DMS53 treated with DMSO at 0.1 percent for 48 hours (cell line): ENCODE data around the gene HS2ST1.
"Not testable (repeated sequence)": the region's sequence is repeated elsewhere in the genome, so short reads cannot be mapped to it uniquely, and the experiment has no call there.

Experiments
- DNase-seq: peaks from one replicate; lab custom pipeline; 2025; ENCODE audit not compliant: unreplicated experiment; lab: John Stamatoyannopoulos, UW

Gene HS2ST1

DNA sequence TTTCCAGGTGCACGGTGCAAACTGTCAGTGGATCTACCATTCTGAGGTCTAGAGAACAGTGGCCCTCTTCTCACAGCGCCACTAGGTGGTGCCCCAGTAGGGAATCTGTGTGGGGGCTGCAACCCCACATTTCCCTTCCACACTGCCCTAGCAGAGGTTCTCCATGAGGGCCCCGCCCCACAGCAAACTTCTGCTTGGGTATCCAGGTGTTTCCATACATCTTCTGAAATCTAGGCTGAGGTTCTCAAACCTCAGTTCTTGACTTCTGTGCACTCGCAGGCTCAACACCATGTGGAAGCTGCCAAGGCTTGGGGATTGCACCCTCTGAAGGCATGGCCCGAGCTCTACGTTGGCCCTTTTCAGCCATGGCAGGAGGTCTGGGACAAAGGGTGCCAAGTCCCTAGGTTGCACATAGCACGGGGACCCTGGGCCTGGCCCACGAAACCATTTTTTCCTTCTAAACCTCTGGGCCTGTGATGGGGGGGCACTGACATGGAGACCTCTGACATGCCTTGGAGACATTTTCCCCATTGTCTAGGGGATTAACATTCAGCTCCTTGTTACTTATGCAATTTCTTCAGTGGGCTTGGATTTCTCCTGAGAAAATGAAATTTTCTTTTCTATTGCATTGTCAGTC is 10.0 kb downstream of the HS2ST1 start:
- DNase-seq, result no peak

DNA sequence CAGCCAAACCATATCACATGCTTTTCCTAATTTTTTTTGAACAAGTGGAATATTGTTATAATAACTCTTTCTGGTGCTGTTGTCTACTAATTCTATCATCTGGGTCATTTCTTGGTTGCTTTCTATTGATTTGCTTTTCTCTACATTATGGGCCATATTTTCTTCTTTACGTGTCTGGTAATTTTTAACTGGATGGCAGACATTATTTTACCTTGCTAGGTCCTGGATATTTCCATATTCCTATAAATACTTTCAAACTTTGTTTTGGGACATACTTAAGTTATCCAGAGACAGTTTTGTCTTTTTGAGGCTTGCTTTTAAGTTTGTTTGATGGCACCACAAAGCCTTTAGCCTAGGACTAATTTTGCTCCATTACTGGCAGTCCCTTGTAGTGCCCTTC is 11.3 kb downstream of the HS2ST1 start:
- no peak for DNase-seq

GRCh38 chr1:86926883-86927282 is 12.4 kb downstream of the HS2ST1 start:
- no peak for DNase-seq

DNA sequence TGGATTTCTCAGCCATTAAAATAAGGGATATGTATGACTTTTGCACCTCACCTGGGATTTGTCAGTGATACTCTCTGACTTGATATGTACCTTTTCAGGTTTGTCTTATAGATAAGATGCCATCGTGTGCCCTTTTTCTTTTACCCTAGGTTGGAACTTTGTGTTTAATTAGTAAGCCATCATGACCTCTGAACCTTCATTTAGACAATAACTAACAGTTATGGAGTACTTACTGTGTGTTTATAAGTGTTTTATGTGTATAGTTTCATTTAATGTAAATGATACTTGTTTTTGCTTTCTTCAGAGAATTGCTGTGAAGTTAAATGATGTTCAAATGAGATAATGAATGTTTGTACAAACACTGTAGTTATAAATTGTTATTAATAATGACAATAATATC is 14.4 kb downstream of the HS2ST1 start:
- no peak for DNase-seq

- no peak for DNase-seq
Measured at GRCh38 chr1:86933051-86933450, 18.6 kb downstream of the HS2ST1 start.

DNA sequence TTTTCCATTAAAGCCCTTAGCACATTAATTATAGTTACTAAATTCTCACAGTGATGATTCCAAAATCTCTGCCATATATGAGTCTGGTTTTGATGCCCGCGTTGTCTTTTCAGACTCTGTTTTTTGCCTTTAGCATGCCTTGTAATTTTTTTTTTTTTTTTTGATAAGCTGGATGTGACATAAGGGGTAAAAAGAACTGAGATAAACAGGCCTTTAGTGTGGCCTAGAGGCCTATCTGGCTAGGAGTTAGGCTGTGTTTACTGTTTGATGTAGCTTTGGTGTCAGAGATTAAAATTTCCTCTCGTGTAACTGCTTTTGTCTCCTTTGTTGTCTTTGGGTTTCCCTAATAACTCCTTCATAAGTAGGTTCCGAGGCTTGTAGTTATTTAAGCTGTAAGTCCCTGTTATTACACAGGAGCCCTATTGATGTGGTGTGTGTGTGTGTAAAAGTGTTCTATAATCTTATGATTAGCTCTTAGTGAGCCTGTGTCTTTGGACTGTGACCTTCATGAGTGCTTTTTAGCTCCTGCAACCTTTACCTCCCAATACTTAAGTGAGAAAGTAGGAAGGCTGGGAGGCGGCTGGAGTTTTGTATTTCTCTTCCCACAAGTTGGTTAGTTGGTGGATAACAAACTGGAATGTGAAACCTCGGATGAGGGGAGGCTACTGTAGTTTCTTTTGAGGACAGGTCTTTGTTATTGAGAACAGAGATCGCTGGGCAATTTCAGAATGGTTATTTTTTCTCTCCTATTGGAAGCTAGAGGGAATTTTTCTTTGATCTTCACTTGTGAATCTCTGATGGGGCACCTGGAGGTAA is 19.3 kb downstream of the HS2ST1 start:
- no peak for DNase-seq

- DNase-seq, result no peak
Measured at GRCh38 chr1:86938450-86938849, 24.0 kb downstream of the HS2ST1 start.

GRCh38 chr1:86938855-86939254 is 24.4 kb downstream of the HS2ST1 start:
- DNase-seq, result no peak

- DNase-seq, result no peak
Measured at GRCh38 chr1:86939406-86939805, 25.0 kb downstream of the HS2ST1 start.

GRCh38 chr1:86940599-86940998 is 26.2 kb downstream of the HS2ST1 start:
- no peak for DNase-seq

GRCh38 chr1:86942042-86942441 is 27.6 kb downstream of the HS2ST1 start:
- no peak for DNase-seq

DNA sequence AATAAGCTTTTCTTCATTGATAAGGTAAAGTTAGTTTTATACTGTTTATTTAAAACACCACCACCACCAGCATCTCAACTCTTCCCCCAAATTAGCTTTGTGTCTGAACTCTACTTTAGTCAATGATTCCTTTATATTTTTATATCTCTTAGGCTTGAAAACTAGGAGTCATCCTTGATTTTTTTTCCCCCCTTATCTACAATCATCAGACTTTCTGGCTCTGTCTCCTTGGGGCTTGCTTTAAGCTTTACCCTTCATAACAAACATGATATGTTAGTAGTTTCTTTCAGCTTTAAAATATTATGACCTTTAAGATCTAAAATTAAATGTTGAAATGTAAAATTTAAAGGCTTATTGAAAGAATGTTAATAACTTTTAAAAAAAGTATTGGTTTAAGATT is 28.3 kb downstream of the HS2ST1 start:
- DNase-seq, result no peak

GRCh38 chr1:86948212-86948611 is 33.8 kb downstream of the HS2ST1 start:
- no peak for DNase-seq

- DNase-seq, result no peak
Measured at GRCh38 chr1:86950712-86951419, 36.4 kb downstream of the HS2ST1 start.

GRCh38 chr1:86951430-86951829 is 37.0 kb downstream of the HS2ST1 start:
- no peak for DNase-seq

GRCh38 chr1:86953167-86953566 is 38.7 kb downstream of the HS2ST1 start:
- no peak for DNase-seq

DNA sequence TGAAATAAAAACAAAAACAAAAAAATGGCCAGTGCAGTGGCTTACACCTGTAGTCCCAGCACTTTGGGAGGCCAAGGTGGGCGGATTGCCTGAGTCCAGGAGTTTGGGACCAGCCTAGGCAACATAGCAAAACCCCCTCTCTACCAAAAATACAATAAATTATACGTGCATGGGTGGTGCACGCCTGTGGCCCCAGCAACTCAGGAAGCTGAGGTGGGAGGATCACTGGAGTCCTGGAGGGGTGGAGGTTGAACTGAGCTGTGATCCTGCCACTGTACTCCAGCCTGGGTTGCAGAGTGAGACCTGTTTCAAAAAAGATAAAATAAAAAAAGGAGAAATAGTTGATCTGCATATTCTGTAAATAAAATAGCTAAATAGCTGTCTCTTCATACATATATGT is 41.2 kb downstream of the HS2ST1 start:
- DNase-seq, result no peak

- DNase-seq, result no peak
Measured at GRCh38 chr1:86956221-86956620, 41.8 kb downstream of the HS2ST1 start.

DNA sequence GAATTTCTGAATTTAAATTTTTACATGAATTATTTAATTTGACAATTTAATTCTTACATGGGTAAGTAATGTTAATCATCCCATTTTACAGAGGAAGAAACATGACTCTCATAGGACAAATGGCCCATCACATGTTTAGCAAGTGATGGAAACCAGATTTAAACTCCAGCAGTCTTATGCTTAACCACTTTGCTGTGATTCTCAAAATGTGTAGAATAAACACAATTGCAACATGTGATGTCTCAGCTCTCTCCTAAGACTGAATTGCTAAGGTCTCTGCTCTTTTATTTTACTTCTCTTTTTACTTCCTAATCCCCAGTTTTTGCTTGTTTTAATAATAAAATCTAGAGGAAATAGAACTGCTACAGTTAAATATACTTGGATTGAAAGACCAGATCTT is 42.8 kb downstream of the HS2ST1 start:
- no peak for DNase-seq

DNA sequence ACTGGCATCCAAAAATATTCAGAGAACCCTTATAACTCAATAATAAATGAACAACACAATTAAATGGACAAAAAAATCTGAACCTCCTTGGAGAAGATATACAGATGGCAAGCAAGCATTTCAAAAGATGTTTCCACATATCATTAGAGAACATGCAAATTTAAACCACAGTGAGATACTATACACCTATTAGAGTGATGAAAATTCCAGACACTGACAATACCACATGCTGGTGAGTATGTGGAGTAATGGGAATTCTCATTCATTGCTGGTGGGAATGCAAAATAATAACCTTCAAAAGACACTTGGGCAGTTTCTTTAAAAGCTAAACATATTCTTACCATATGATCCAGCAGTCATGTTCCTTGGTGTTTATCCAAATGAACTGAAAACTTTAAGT is 46.1 kb downstream of the HS2ST1 start:
- DNase-seq, result no peak

- DNase-seq, result not testable (repeated sequence)
Measured at GRCh38 chr1:86963841-86964240, 49.4 kb downstream of the HS2ST1 start.
